Renal pelvis (tissue), 4 donors: ENCODE data around the gene ALPL. TPM values are rescaled to one million over a fixed set of nuclear protein-coding genes. Genes with fewer than 3 reads are reported as not detected.

Experiments used
- DNase-seq: peaks from one replicate; pipeline ENCODE4 v3.0.0-alpha.2; 2013
- polyA plus RNA-seq, 3 donors: library from polyadenylated mRNA; unstranded; fragments of 120-200 nt; gene quantifications; one replicate each; pipeline ENCODE4 v1.2.1, GENCODE V29; 2013; ENCODE audit not compliant: insufficient read length in 3 of 3

Gene ALPL
- polyA plus RNA-seq, 3 donors: 44.6 to 49.3 (median 45.9) TPM

DNA sequence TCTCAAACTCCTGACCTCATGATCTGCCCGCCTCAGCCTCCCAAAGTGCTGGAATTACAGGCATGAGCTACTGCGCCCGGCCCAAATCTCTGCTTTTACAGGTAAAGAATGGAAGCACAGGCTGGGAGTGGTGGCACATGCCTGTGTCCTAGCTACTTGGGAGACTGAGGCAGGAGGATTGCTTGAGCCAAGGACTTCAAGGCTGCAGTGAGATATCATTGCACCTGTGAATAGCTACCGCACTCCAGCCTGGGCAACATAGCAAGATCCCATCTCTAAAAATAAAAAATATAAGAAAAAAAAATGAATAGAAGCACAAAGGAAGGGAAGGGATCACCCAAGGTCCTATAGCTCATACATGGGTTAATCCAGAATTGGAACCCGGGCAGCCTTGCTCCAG lies 15.0 kb downstream of the ALPL start:
- DNase-seq: no peak

DNA sequence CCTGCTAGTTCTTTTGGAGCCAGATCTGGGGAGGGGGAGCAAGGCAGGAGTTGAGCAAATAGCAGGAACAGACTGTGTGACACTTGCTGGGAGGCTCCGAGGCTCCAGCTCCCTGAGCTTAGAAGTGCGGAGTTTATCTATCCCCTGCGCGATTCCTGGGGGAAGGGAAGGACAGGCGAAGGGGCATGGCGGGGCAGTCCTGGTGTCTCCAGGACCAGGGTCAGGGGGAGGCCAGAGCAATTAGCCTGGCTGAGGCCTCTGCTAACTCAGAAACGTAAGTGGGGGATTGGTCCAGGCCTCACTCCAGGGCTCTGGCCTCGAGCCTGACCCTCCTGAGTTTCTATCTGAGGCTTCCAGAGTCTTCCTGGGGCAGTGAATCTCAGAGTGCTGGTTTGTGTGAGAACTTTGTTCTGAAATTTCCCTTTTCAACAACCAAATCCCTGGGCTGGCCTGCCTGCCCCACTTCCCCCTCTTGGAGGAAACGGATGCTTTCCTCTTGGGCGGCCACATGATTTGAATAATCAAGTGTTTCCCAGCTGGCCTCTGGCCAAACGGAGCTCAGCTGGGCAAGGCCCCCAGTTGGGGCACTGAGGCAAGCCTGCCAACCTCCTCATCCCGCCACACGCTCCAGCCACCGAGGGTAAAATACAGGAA lies 15.6 kb downstream of the ALPL start:
- no peak for DNase-seq

DNA sequence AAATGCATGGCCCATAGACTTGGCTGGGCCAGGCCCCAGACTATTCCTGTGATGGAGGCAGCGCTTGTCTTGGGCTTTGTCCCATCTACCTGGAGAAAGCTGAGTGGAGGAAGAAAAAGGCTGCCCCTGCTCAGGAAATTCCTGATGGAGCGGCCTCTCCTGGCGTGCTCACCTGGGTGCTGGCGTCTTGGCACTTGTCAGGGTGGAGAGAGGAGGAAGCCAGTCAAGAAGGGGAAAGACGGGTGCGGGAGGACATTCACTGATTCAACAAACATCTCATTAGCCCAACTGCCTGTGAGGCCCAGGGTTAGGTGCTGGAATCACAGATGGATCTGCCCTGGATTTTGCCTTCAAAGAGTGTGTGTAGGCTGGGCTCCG lies 16.1 kb downstream of the ALPL start:
- DNase-seq: no peak

- no peak for DNase-seq
These were observed 17.2 kb downstream of the ALPL start for GRCh38 chr1:21526441-21526840.

DNA sequence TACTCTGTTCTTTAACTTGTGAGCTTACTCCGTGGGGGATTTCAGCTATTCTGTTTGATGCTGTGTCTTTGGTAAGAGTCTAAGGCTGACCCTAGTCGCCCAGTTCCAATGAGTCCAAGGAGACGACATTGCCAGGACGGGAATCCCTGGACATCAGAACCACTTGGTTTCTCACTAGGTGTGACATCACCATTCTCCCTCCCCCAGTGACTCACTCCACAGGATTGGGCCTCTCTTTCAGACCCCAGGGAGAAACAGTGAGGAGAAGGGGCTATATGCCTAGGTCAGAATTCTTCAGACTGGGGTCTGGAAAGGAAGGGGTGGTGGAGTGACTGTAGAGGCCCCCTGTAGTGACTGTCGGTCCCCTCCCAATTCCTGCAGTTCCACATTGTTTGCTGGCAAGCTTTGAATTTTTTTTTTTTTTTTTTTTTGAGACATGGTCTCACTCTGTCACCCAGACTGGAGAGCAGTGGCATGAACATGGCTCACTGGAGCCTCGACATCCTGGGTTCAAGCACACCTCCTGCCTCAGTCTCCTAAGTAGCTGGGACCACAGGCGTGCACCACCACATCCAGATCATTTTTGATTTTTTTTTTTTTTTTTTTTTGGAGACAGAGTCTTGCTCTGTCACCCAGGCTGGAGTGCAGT lies 21.3 kb downstream of the ALPL start:
- no peak for DNase-seq

DNA sequence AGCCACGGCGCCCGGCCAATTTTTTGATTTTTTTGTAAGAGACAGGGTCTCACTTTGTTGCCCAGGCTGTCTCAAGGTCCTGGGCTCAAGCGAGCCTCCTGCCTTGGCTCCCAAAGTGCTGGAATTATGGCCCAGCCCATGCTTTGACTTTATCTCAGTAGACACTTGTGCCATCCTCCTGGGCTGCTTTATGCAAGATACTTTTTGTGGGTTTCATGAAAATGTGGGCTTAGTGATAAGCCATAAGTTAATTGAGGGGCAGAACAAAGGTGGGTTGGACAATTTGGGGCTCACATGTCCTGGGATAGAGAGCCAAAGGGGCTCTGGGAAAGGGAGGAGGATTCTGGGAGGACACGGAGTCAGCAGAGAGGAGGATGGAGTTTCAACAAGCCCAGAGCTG lies 22.0 kb downstream of the ALPL start:
- no peak for DNase-seq

DNA sequence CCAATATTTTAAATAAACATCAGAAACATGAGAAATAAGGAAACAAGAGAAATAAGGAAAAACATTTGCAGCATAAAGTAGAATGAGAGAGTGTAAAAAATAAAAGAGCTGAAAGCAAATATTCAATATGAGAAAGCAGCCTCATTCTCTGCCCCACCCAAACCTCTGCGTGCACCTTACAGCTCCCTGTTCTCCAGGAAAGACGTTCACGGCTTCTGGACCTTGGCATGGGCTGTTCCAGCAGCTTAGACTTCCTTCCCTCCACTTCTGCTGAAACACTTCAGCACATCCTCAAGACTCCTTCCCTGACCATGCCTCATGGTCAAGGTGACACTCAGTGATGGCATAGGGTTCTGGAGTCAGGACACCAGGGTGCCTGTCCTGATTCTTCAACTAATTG lies 23.3 kb downstream of the ALPL start:
- DNase-seq: no peak

DNA sequence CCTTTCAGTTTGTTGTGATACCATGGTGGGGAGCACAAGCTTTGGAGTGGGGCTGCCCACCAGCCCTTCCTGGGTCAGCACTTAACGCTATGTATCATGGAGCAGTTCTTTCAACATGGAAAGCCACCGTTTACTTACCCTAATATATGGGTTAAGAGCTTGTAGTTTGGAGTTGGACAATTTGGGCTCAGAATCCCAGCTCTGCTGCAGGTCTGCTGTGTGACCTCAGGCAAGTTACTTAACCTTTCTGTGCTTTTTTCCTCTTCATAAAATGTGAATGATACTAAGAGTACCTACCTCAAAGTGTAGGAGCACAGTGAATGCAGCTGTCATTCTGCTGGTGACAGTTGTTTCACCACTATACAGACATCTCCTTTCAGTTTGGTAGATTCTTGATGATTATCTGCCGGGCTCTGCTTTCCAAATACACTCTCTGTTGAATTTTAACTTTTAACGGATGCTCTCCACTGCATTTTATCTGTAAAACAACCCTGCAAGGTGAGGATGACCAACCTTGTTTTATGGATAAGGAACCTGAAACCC lies 23.8 kb downstream of the ALPL start:
- no peak for DNase-seq

DNA sequence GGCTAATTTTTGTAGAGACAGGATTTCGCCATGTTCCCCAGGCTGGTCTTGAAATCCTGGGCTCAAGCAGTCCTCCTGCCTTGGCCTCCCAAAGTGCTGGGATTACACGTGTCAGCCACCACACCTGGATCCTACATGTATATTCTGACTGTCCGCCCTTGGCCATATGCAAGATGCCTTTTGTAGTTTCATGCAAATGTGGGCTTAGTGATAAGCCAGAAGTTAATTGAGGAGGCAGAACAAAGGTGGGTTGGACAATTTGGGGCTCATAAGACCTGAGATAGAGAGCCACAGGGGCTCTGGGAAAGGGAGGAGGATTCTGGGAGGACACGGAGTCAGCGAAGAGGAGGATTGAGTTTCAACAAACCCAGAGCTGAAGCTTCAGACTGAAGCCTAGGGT lies 24.9 kb downstream of the ALPL start:
- DNase-seq: no peak

GRCh38 chr1:21534674-21535378 lies 25.6 kb downstream of the ALPL start:
- peak; percentile 60 for DNase-seq

GRCh38 chr1:21536218-21536617 lies 27.0 kb downstream of the ALPL start:
- no peak for DNase-seq

GRCh38 chr1:21537511-21537931 lies 28.3 kb downstream of the ALPL start:
- DNase-seq: no peak

GRCh38 chr1:21537932-21538630 lies 28.9 kb downstream of the ALPL start:
- no peak for DNase-seq

DNA sequence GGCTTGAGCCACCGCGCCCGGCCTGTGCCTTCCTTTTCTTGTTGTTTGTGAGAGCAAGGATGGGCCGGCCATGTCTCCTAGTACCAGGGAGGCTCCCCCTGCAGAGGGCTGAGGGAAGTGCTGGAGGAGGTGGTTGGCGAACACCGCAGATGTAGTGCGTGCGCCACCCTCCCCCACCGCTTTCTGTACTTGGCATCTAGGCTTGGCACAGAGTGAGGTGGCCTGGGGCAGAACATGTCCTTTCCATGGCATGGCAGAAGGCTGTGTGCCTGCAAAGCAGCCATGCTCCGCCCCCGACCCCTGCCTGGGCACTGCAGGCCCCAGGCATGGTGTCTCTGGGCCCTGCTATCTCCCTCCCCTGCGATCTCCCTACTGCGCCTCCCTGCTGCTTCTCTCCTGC lies 30.7 kb downstream of the ALPL start:
- DNase-seq: no peak

- no peak for DNase-seq
These were observed 32.1 kb downstream of the ALPL start for GRCh38 chr1:21541329-21541728.

DNA sequence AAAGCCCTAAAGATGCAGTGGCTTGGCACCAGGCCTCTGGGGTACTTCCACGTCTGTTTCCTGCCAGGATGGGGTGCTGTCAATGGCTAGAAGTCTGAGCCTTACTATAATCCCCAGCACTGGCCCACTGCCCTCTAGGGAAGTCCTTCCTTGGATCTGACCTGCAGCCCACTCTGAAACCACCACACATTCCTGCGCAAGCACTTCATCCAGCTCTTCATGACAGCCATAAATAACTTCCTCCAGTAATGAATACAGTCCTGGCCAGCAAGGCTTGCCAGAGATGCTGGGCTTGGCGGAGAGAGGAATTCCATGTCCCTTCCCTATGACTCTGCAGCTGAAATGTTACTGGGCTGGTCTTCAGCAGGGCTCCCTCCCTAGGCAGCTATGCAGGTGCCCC lies 32.6 kb downstream of the ALPL start:
- no peak for DNase-seq

DNA sequence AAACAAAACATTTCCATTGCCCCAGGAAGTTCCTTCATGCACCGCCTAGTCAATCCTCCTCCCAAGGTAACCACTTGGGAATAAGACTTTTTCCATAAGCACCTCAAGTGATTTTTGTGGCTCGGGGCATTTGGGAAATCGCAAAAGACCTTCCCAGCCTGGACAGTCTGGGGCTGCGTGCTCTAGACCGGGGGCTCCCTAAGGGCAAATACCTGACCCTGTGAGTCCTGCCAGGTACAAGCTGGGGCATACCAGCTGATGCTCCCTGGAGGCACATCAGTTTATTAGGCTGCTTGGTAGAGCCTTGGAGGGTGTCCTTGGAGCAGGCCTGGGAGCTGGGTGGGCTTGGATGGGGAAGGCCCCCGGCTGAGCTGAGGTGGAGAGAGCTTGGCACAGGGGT lies 34.4 kb downstream of the ALPL start:
- no peak for DNase-seq

DNA sequence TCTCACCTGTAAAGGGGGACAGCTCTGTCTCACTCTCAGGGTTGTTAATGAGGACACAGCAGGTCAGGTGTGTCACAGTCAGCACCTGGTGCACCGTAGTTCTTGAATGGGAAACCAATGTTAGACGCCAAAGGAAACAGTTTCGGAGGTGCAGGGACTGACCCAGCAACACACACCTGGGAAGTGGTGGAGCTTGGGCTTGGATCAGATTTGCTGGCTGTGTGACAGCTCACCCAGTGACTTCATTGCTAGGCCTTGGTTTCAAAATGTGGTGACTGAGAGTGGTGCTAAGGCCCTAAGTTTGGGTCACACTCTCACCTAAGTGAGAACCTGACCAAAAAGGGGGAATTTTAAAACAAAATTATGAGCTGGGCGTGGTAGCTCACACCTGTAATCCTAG lies 34.9 kb downstream of the ALPL start:
- DNase-seq: no peak

DNA sequence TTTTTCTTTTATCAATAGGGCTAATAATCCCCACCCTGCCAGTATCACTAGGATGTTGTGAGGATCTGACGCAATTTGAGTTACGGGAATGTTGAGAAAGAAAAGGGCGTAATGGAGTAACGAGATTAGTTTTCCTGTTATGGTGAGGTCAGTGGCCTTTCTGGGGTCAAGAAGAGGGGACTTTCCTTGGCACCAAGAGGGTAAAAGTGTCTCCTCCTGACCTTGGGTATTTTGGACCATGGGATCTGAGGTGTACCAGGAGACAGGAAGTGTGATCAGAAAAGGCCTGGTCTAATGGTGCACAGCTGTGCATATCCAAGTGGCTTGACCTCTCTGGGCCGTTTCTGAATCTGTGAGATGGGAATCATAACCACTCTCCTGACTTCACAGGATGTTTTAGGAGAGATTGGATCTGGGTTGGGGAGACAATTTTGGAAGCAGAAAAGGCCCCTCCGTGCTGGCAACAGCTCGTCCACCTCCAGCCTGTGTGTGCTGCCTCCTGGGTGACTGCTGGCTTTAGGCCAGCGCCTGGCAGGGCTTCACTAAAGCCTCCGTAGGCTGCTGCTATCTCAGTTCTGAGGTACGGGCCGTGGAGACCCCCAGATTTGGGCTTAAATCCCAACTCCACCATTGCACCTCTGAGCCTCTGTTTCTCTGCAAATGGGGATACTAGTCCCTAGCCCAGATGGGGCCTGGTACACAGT lies 37.1 kb downstream of the ALPL start:
- no peak for DNase-seq

DNA sequence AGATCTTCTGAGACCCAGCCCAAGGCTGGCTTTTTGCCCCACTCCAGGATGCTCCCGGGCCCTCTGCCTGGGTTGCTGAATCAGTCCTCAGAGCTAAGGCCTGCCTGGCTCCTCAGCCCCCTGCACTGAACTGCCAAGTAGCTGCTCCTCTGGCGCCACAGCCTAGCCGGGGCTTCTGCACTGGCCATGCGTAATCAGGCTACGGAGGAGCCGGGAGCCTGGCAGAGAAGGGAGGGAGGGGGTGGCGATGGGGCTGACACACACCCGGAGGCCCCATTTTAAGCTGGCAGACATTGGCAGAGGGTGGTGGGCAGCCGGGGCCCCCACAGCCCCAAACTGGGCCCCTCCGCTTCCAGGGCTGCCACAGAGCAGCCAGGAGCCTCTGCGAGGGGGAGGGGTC lies 38.7 kb downstream of the ALPL start:
- DNase-seq: no peak

GRCh38 chr1:21550097-21550496 lies 40.9 kb downstream of the ALPL start:
- DNase-seq: no peak
